HepG2 (cell line): Measurements from ENCODE around the gene SULT2A1. TPM values are rescaled to one million over a fixed set of nuclear protein-coding genes. Genes with fewer than 3 reads are reported as not detected.

Source experiments
- ATAC-seq: fragments of 200-7000 bp; cut with Tn5 transposase; 3 replicates; pipeline ENCODE4 v1.9.1; 2020; ENCODE audit warnings: mild to moderate bottlenecking, moderate library complexity
- BruUV-seq: library from RNA; stranded (reverse); fragments of 400-500 nt; replicated peaks from 2 replicates; lab custom pipeline; 2021; lab: Mats Ljungman, UMichigan
- CTCF ChIA-PET: fragments of 300-600 bp; formaldehyde crosslinking; extraction: SDS; loops from one replicate; lab custom pipeline; 2021; ENCODE audit warnings: low total read pairs, inconsistent platforms, low intra/inter-chr PET ratio; lab: Yijun Ruan, JAX
- POLR2A ChIA-PET: fragments of 350-600 bp; sonication (Branson Sonifier 250); formaldehyde crosslinking; loops from one replicate; lab custom pipeline; 2020; ENCODE audit warnings: antibody characterized with exemption, inconsistent platforms; lab: Yijun Ruan, JAX
- DNase-seq: peaks from one replicate; pipeline ENCODE4 v3.0.0-alpha.2; 2015; ENCODE audit warnings: low spot score
- FAIRE-seq: peaks from 3 replicates; lab custom pipeline; 2011; peaks lifted over from hg19 to GRCh38; lab: Jason Lieb, UNC
- H2AFZ ChIP-seq: one replicate; pipeline ENCODE4 v1.6.1; 2011; ENCODE audit warnings: low read length, inconsistent platforms
- H3K27ac ChIP-seq: fragments of 300-600 bp; 3 replicates; pipeline ENCODE4 v1.8.0; 2011; ENCODE audit warnings: mixed run types, mild to moderate bottlenecking, mixed read lengths, low read length, inconsistent platforms; ENCODE audit not compliant: insufficient read depth; ENCODE audit errors: extremely low read length
- H3K27me3 ChIP-seq, 2 experiments: fragments of 200-600 bp in 1 of 2; 2 replicates in 1 of 2; 3 replicates in 1 of 2; pipeline versions ENCODE4 v1.6.0 to v1.8.0; 2011; ENCODE audit warnings: low read length in 2 of 2, mild to moderate bottlenecking in 2 of 2, moderate library complexity in 2 of 2, inconsistent platforms in 1 of 2; ENCODE audit not compliant: insufficient read depth in 2 of 2, control insufficient read depth in 1 of 2
- H3K36me3 ChIP-seq, 2 experiments: fragments of 200-600 bp in 1 of 2; replicated peaks in 1 of 2; 2 replicates in 1 of 2; 3 replicates in 1 of 2; pipeline versions ENCODE4 v1.5.1 to v1.8.0; 2011; ENCODE audit warnings: low read length in 2 of 2, inconsistent platforms in 1 of 2; ENCODE audit not compliant: insufficient read depth in 2 of 2, control insufficient read depth in 1 of 2
- H3K4me1 ChIP-seq: 2 replicates; pipeline ENCODE4 v1.5.1; 2012; ENCODE audit warnings: low read length, inconsistent platforms; ENCODE audit not compliant: insufficient read depth
- H3K4me2 ChIP-seq: 2 replicates; pipeline ENCODE4 v1.6.0; 2011; ENCODE audit warnings: low read depth, low read length, inconsistent platforms
- H3K4me3 ChIP-seq, 3 experiments: fragments of 200-600 bp in 1 of 3; sonication (generic), shearing (Covaris generic) in 1 of 3; replicated peaks in 1 of 3; 2 replicates each; pipeline ENCODE4 v1.5.1; 2011 to 2016; ENCODE audit warnings: low read length in 3 of 3, inconsistent platforms in 2 of 3, low read depth in 2 of 3, mild to moderate bottlenecking in 2 of 3, control low read depth in 1 of 3, mixed read lengths in 1 of 3; ENCODE audit not compliant: insufficient read depth in 1 of 3
- H3K79me2 ChIP-seq: one replicate; pipeline ENCODE4 v1.6.1; 2011; ENCODE audit warnings: low read length, inconsistent platforms; ENCODE audit not compliant: insufficient read depth
- H3K9ac ChIP-seq: 2 replicates; pipeline ENCODE4 v1.6.0; 2011; ENCODE audit warnings: mild to moderate bottlenecking, low read depth, low read length, inconsistent platforms; ENCODE audit not compliant: insufficient read depth
- H3K9me3 ChIP-seq: 2 replicates; pipeline ENCODE4 v1.5.1; 2012; ENCODE audit warnings: mild to moderate bottlenecking, low read length
- H4K20me1 ChIP-seq: 2 replicates; pipeline ENCODE4 v1.6.0; 2011; ENCODE audit warnings: inconsistent platforms, mild to moderate bottlenecking, low read length, moderate library complexity; ENCODE audit not compliant: insufficient read depth
- ADNP ChIP-seq: sonication (generic); formaldehyde crosslinking; IDR thresholded peaks from 2 replicates; pipeline ENCODE4 v1.4.0; 2020; ENCODE audit warnings: missing genetic modification reagents
- EZH2 ChIP-seq: conservative IDR thresholded peaks from 2 replicates; pipeline ENCODE4 v1.6.1; 2012; ENCODE audit warnings: mild to moderate bottlenecking, low read depth, low read length, moderate library complexity
- HDAC1 ChIP-seq: sonication (generic); formaldehyde crosslinking; IDR thresholded peaks from 2 replicates; pipeline ENCODE4 v1.5.1; 2020; ENCODE audit warnings: mild to moderate bottlenecking, missing genetic modification reagents
- IKZF4 ChIP-seq: sonication (generic); formaldehyde crosslinking; IDR thresholded peaks from 2 replicates; pipeline ENCODE4 v1.5.1; 2020; ENCODE audit warnings: borderline replicate concordance, mild to moderate bottlenecking, low read depth, missing genetic modification reagents; ENCODE audit errors: not compliant biosample characterization
- MEF2D ChIP-seq: sonication (generic); formaldehyde crosslinking; IDR thresholded peaks from 2 replicates; pipeline ENCODE4 v1.5.1; 2020; ENCODE audit warnings: mild to moderate bottlenecking, missing genetic modification reagents
- MTA1 ChIP-seq: sonication (generic); formaldehyde crosslinking; IDR thresholded peaks from 2 replicates; pipeline ENCODE4 v1.4.0; 2020; ENCODE audit warnings: missing genetic modification reagents, mild to moderate bottlenecking, borderline replicate concordance
- PHF20 ChIP-seq: sonication (generic); formaldehyde crosslinking; IDR thresholded peaks from 2 replicates; pipeline ENCODE4 v1.5.0; 2020; ENCODE audit warnings: mild to moderate bottlenecking, missing genetic modification reagents
- RFX1 ChIP-seq: fragments of 450-650 bp; IDR thresholded peaks from 2 replicates; pipeline ENCODE4 v1.6.1; 2017
- SSRP1 ChIP-seq: IDR thresholded peaks from 2 replicates; pipeline ENCODE4 v1.6.1; 2016; ENCODE audit warnings: control low read depth
- ZFP36 ChIP-seq: fragments of 150-350 bp; IDR thresholded peaks from 2 replicates; pipeline ENCODE4 v1.6.1; 2018; ENCODE audit warnings: borderline replicate concordance, low read length, low read depth; ENCODE audit not compliant: partially characterized antibody
- ZNF224 ChIP-seq: sonication (generic); formaldehyde crosslinking; IDR thresholded peaks from 2 replicates; pipeline ENCODE4 v1.5.0; 2020; ENCODE audit warnings: mild to moderate bottlenecking, missing genetic modification reagents
- ZNF367 ChIP-seq: sonication (generic); formaldehyde crosslinking; IDR thresholded peaks from 2 replicates; pipeline ENCODE4 v1.4.0; 2020; ENCODE audit warnings: missing genetic modification reagents, borderline replicate concordance
- ZNF501 ChIP-seq: sonication (generic); formaldehyde crosslinking; IDR thresholded peaks from 2 replicates; pipeline ENCODE4 v1.5.1; 2020; ENCODE audit warnings: mild to moderate bottlenecking, moderate library complexity, missing genetic modification reagents
- ZSCAN25 ChIP-seq: sonication (generic); formaldehyde crosslinking; IDR thresholded peaks from 2 replicates; pipeline ENCODE4 v1.8.0; 2022; ENCODE audit warnings: mild to moderate bottlenecking, missing genetic modification reagents
- WGBS: methylation state at CpG from one replicate; pipeline ENCODE4 v1.1.6; 2017; ENCODE audit warnings: low lambda C conversion rate; 5-methylcytosine and 5-hydroxymethylcytosine counted together
- in situ Hi-C: cut with HindIII; loops from 2 replicates; pipeline ENCODE4 v1.10.0; 2017; ENCODE audit warnings: low pct_unique_long_range_greater_than_20kb; ENCODE audit not compliant: extremely low pct_ligation_motif_present
- intact Hi-C: fragments of 100-400 bp; cut with micrococcal nuclease; formaldehyde crosslinking; loops from one replicate; pipeline ENCODE4 v1.10.0; 2022; ENCODE audit not compliant: unreplicated experiment
- polyA plus RNA-seq, 8 experiments: library from polyadenylated mRNA; depleted of rRNA in 3 of 8; stranded (reverse) in 7 of 8; unstranded in 1 of 8; fragments of >200 nt; fragmentation: Illumina TruSeq in 4 of 8; extraction: Trizol in 4 of 8; gene quantifications; 2 replicates each; pipeline versions ENCODE4 v1.2.1 to v1.2.3, GENCODE V29; 2011 to 2016; ENCODE audit warnings: low read depth in 4 of 8, missing spikeins in 1 of 8, mixed read lengths in 1 of 8; ENCODE audit not compliant: insufficient read depth in 1 of 8
- total RNA-seq, 5 experiments: library from RNA; depleted of rRNA; stranded (reverse); fragments of >200 nt; fragmentation: Illumina TruSeq; extraction: Trizol; gene quantifications; 2 replicates each; pipeline ENCODE4 v1.2.3, GENCODE V29; 2016; ENCODE audit warnings: low read depth in 1 of 5
- TF ChIP-seq, protein P1 (sequence below): sonication (generic); formaldehyde crosslinking; IDR thresholded peaks from 2 replicates; pipeline ENCODE4 v1.5.1; 2020; ENCODE audit warnings: mild to moderate bottlenecking, missing genetic modification reagents, moderate library complexity
- TF ChIP-seq, protein P2 (sequence below): sonication (generic); formaldehyde crosslinking; IDR thresholded peaks from 2 replicates; pipeline ENCODE4 v1.5.0; 2020; ENCODE audit warnings: mild to moderate bottlenecking, missing genetic modification reagents
- TF ChIP-seq, protein P3 (sequence below): sonication (generic); formaldehyde crosslinking; IDR thresholded peaks from 2 replicates; pipeline ENCODE4 v1.4.0; 2020; ENCODE audit warnings: missing genetic modification reagents
- TF ChIP-seq, protein P4 (sequence below): sonication (generic); formaldehyde crosslinking; IDR thresholded peaks from 2 replicates; pipeline ENCODE4 v1.5.0; 2020; ENCODE audit warnings: missing genetic modification reagents, mild to moderate bottlenecking, borderline replicate concordance

Gene SULT2A1
- total and polyA plus RNA-seq, 2 of the 13 experiments (the other 11 are each of a cell fraction or from before 2014, with no cell fraction given) = 137 to 193 TPM

DNA sequence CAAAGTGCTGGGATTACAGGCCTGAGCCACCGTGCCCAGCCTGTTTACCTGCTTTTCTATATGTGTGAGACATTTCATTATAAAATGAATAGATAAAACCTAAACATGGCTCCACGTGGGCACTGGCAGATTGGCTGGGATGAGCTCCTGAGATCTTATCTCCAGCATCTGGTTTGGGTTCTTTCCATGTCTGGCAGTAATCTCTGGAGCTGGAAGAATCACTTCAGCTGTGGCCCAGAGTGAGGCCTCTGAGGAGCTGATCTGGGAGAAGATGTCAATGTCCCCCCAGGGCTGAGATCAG, 5.5 kb upstream of the SULT2A1 start:
- Histone ChIP-seq H4K20me1 (no peaks in the 10 kb centered on the region), H3K79me2 (no peaks in the 10 kb centered on the region), H3K27ac (peak overlapping the region; percentile 99), H3K36me3 (no peaks in the 10 kb centered on the region), H3K4me1 (peaks cover 78% of the 10 kb centered on the region), H3K9me3 (no peaks in the 10 kb centered on the region), H3K4me3 (peak overlapping the region in 2 of 3 experiments; percentile 18 to 47; a peak in 4 of 6 replicates), H3K9ac (peak overlapping the region; percentile 89), H3K27me3 (no peaks in the 10 kb centered on the region), H2AFZ (no peak overlapping the region), H3K4me2 (peak overlapping the region; percentile 86)
- intact Hi-C loops (no loop called here), in situ Hi-C loops (no loop called here)
- ATAC-seq (peak; percentile 40; the same call in 2 of the 3 replicates), DNase-seq (no peak), FAIRE-seq (no peak)
- 14% methylated on average over 2 of the region's 2 CpGs for WGBS
- CTCF ChIA-PET = no interaction called here
- POLR2A ChIA-PET = interaction anchor here (0.7 to 1.5 kb wide), 4 partner anchors 10 to 635 kb away, joined by 3 to 6 read pairs (median 4); partner anchors contain the start of genes CCDC9 and NAPA
- BruUV-seq = TSS peak; percentile 98
- 0 out of 2 replicates have a peak, but pooled peaks have one; percentile 5 for TF ChIP-seq ADNP (CRISPR knock-in tag)
- TF ChIP-seq ZSCAN25 = 0 out of 2 replicates have a peak, but pooled peaks have one; percentile 40
- TF ChIP-seq, protein P1, sequence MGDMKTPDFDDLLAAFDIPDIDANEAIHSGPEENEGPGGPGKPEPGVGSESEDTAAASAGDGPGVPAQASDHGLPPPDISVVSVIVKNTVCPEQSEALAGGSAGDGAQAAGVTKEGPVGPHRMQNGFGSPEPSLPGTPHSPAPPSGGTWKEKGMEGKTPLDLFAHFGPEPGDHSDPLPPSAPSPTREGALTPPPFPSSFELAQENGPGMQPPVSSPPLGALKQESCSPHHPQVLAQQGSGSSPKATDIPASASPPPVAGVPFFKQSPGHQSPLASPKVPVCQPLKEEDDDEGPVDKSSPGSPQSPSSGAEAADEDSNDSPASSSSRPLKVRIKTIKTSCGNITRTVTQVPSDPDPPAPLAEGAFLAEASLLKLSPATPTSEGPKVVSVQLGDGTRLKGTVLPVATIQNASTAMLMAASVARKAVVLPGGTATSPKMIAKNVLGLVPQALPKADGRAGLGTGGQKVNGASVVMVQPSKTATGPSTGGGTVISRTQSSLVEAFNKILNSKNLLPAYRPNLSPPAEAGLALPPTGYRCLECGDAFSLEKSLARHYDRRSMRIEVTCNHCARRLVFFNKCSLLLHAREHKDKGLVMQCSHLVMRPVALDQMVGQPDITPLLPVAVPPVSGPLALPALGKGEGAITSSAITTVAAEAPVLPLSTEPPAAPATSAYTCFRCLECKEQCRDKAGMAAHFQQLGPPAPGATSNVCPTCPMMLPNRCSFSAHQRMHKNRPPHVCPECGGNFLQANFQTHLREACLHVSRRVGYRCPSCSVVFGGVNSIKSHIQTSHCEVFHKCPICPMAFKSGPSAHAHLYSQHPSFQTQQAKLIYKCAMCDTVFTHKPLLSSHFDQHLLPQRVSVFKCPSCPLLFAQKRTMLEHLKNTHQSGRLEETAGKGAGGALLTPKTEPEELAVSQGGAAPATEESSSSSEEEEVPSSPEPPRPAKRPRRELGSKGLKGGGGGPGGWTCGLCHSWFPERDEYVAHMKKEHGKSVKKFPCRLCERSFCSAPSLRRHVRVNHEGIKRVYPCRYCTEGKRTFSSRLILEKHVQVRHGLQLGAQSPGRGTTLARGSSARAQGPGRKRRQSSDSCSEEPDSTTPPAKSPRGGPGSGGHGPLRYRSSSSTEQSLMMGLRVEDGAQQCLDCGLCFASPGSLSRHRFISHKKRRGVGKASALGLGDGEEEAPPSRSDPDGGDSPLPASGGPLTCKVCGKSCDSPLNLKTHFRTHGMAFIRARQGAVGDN (CRISPR knock-in tag) = peak; percentile 20; the same call in 1 of the 2 replicates
- TF ChIP-seq, protein P2, sequence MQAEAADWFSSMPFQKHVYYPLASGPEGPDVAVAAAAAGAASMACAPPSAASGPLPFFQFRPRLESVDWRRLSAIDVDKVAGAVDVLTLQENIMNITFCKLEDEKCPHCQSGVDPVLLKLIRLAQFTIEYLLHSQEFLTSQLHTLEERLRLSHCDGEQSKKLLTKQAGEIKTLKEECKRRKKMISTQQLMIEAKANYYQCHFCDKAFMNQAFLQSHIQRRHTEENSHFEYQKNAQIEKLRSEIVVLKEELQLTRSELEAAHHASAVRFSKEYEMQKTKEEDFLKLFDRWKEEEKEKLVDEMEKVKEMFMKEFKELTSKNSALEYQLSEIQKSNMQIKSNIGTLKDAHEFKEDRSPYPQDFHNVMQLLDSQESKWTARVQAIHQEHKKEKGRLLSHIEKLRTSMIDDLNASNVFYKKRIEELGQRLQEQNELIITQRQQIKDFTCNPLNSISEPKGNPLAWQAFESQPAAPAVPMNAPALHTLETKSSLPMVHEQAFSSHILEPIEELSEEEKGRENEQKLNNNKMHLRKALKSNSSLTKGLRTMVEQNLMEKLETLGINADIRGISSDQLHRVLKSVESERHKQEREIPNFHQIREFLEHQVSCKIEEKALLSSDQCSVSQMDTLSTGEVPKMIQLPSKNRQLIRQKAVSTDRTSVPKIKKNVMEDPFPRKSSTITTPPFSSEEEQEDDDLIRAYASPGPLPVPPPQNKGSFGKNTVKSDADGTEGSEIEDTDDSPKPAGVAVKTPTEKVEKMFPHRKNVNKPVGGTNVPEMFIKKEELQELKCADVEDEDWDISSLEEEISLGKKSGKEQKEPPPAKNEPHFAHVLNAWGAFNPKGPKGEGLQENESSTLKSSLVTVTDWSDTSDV (CRISPR knock-in tag) = no peak
- peak; percentile 36; the same call in 1 of the 2 replicates for TF ChIP-seq MEF2D (CRISPR knock-in tag)
- TF ChIP-seq HDAC1 (CRISPR knock-in tag) = 0 out of 2 replicates have a peak, but pooled peaks have one; percentile 18
- TF ChIP-seq ZFP36 = no peak
- TF ChIP-seq ZNF367 (CRISPR knock-in tag) = no peak
- TF ChIP-seq ZNF501 (CRISPR knock-in tag) = peak; percentile 45; the same call in 1 of the 2 replicates
- TF ChIP-seq SSRP1 (CRISPR knock-in tag) = no peak
- no peak for TF ChIP-seq RFX1
- no peak for TF ChIP-seq MTA1 (CRISPR knock-in tag)
- peak; percentile 38; the same call in 1 of the 2 replicates for TF ChIP-seq PHF20
- peak; percentile 17 for TF ChIP-seq IKZF4 (CRISPR knock-in tag)
- TF ChIP-seq ZNF224 (CRISPR knock-in tag) = peak; percentile 53; the same call in 1 of the 2 replicates
- no peak for TF ChIP-seq EZH2
- TF ChIP-seq, protein P3, sequence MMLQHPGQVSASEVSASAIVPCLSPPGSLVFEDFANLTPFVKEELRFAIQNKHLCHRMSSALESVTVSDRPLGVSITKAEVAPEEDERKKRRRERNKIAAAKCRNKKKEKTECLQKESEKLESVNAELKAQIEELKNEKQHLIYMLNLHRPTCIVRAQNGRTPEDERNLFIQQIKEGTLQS (CRISPR knock-in tag) = no peak
- TF ChIP-seq, protein P4, sequence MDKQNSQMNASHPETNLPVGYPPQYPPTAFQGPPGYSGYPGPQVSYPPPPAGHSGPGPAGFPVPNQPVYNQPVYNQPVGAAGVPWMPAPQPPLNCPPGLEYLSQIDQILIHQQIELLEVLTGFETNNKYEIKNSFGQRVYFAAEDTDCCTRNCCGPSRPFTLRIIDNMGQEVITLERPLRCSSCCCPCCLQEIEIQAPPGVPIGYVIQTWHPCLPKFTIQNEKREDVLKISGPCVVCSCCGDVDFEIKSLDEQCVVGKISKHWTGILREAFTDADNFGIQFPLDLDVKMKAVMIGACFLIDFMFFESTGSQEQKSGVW = no peak
